ENCODE results near the gene IKZF3. TPM values are rescaled to one million over a fixed set of nuclear protein-coding genes. Genes with fewer than 3 reads are reported as not detected.

Gene IKZF3
- total and polyA plus RNA-seq, 8 donors: 0.56 to 5.4 (median 1.1) TPM; not detected in 1

GRCh38 chr17:39899215-39899614 is 35.1 kb upstream of the IKZF3 start:
- H3K9me3 ChIP-seq: no peaks in the 10 kb centered on the region
- intact Hi-C loops (cut with DNase I; ENCODE audit: low total_unique reads): no loop called here
- no peaks in the 10 kb centered on the region for H3K4me1 ChIP-seq
- no peak overlapping the region for H3K4me3 ChIP-seq
- no peak for TF ChIP-seq EP300 (IDR thresholded peaks at IDR 0.05)
- TF ChIP-seq CTCF (IDR thresholded peaks at IDR 0.05): no peak
- TF ChIP-seq POLR2AphosphoS5 (IDR thresholded peaks at IDR 0.05): no peak
- no peak for TF ChIP-seq POLR2A (IDR thresholded peaks at IDR 0.05)
- no peak for DNase-seq
- peaks cover 0 to 3% (median 0%) of the 10 kb centered on the region in 3 donors for H3K27me3 ChIP-seq
- peaks cover 0 to 26% (median 3%) of the 10 kb centered on the region in 4 donors for H3K36me3 ChIP-seq
- H3K27ac ChIP-seq: no peak overlapping the region

GRCh38 chr17:39898088-39898487 is 34.0 kb upstream of the IKZF3 start:
- no peak overlapping the region for H3K27ac ChIP-seq
- H3K4me1 ChIP-seq: no peaks in the 10 kb centered on the region
- no peak for DNase-seq
- 95 to 97% (median 95%) methylated on average over 4 of the region's 4 CpGs for WGBS, 5 donors
- no peaks in the 10 kb centered on the region for H3K9me3 ChIP-seq
- intact Hi-C loops (cut with DNase I; ENCODE audit: low total_unique reads): no loop called here
- H3K27me3 ChIP-seq: peaks cover 0 to 7% (median 0%) of the 10 kb centered on the region in 3 donors
- peaks cover 0 to 17% (median 2%) of the 10 kb centered on the region in 4 donors for H3K36me3 ChIP-seq
- no peak for TF ChIP-seq CTCF (IDR thresholded peaks at IDR 0.05)
- no peak overlapping the region for H3K4me3 ChIP-seq

- intact Hi-C loops (cut with DNase I; ENCODE audit: low total_unique reads): no loop called here
- DNase-seq: no peak
- H3K27me3 ChIP-seq: peaks cover 0 to 29% (median 0%) of the 10 kb centered on the region in 3 donors
- H3K36me3 ChIP-seq: no peaks in the 10 kb centered on the region
- no peak overlapping the region for H3K4me3 ChIP-seq
- no peak overlapping the region for H3K27ac ChIP-seq
- 17 to 29% (median 25%) methylated on average over 3 of the region's 3 CpGs for WGBS, 5 donors
- TF ChIP-seq POLR2AphosphoS5 (IDR thresholded peaks at IDR 0.05) (no peak), POLR2A (IDR thresholded peaks at IDR 0.05) (no peak), EP300 (IDR thresholded peaks at IDR 0.05) (no peak), CTCF (IDR thresholded peaks at IDR 0.05) (no peak)
- H3K9me3 ChIP-seq: no peaks in the 10 kb centered on the region
- peaks cover 0 to 2% (median under 1%) of the 10 kb centered on the region in 4 donors for H3K4me1 ChIP-seq
Measured at GRCh38 chr17:39894681-39895376, 30.7 kb upstream of the IKZF3 start.

- intact Hi-C loops (cut with DNase I; ENCODE audit: low total_unique reads): no loop called here
- DNase-seq: no peak
Measured at GRCh38 chr17:39889200-39889599, 25.1 kb upstream of the IKZF3 start.

More at GRCh38 chr17:39889200-39889599, 25.1 kb upstream of the IKZF3 start:
- TF ChIP-seq EP300 (IDR thresholded peaks at IDR 0.05) (no peak), POLR2AphosphoS5 (IDR thresholded peaks at IDR 0.05) (no peak), CTCF (IDR thresholded peaks at IDR 0.05) (no peak)
- Histone ChIP-seq H3K36me3 (no peaks in the 10 kb centered on the region), H3K27ac (no peak overlapping the region), H3K27me3 (peaks cover 0 to 51% (median 0%) of the 10 kb centered on the region in 3 donors), H3K9me3 (no peaks in the 10 kb centered on the region), H3K4me1 (peaks cover 0 to 10% (median 4%) of the 10 kb centered on the region in 4 donors), H3K4me3 (no peak overlapping the region)
- 12 to 46% (median 16%) methylated on average over 2 of the region's 2 CpGs for WGBS, 5 donors

All from stomach (tissue), 9 donors.